Measurements from ENCODE around the gene RALGPS1.

GRCh38 chr9:127218818-127219217, 304.2 kb downstream of the RALGPS1 start:
- TF ChIP-seq POLR2A (IDR thresholded peaks at IDR 0.05) = no peak
- no peak for TF ChIP-seq CTCF (IDR thresholded peaks at IDR 0.05)
